ENCODE measurements around the gene AGBL4. TPM values are rescaled to one million over a fixed set of nuclear protein-coding genes. Genes with fewer than 3 reads are reported as not detected.
"Not testable (repeated sequence)": the region's sequence is repeated elsewhere in the genome, so short reads cannot be mapped to it uniquely, and the experiment has no call there.

Gene AGBL4
- polyA plus RNA-seq, 4 donors, result 0.10 to 0.16 TPM; not detected in 2

DNA sequence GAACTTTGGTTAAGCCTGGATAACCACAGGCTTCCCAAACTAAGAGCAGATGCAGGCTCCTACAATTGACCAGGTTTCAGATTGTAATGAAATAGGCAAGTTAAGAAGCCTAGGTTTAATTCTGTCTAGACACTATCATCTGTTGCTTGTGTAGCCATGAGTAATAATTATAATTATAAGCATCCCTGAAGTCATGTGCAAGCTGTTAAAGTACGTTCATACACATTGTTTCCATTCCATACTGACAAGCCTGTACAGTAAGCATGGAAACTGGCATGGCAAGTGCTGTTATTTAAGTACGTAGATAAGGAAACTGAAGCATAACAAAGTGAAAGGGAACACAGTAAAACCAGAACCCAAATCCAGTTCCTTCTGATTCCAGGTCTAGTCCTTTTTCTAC, 689.8 kb downstream of the AGBL4 start:
- no peaks in the 10 kb centered on the region for H3K4me1 ChIP-seq (ENCODE audit: control insufficient read depth in 3 of 3, insufficient read depth in 2 of 3, low read depth in 1 of 3, low read length in 2 of 3)
- DNase-seq (no peak), FAIRE-seq (no peak)
- H3K27me3 ChIP-seq (ENCODE audit: control insufficient read depth in 3 of 3, insufficient read depth in 3 of 3, low read length in 3 of 3), result no peaks in the 10 kb centered on the region
- WGBS, 3 donors, result 55 to 66% (median 60%) methylated on average over 2 of the region's 2 CpGs
- H3K27ac ChIP-seq (ENCODE audit: low read depth in 1 of 3, low read length in 2 of 3), result no peak overlapping the region
- no peaks in the 10 kb centered on the region for H3K9me3 ChIP-seq (ENCODE audit: control insufficient read depth in 2 of 2, insufficient read depth in 1 of 2, low read depth in 1 of 2, low read length in 1 of 2)
- H3K36me3 ChIP-seq (ENCODE audit: control insufficient read depth in 3 of 3, insufficient read depth in 2 of 3, low read depth in 1 of 3, low read length in 3 of 3), result no peaks in the 10 kb centered on the region
- H3K4me3 ChIP-seq (ENCODE audit: low read depth in 1 of 3, low read length in 3 of 3), result no peak overlapping the region

DNA sequence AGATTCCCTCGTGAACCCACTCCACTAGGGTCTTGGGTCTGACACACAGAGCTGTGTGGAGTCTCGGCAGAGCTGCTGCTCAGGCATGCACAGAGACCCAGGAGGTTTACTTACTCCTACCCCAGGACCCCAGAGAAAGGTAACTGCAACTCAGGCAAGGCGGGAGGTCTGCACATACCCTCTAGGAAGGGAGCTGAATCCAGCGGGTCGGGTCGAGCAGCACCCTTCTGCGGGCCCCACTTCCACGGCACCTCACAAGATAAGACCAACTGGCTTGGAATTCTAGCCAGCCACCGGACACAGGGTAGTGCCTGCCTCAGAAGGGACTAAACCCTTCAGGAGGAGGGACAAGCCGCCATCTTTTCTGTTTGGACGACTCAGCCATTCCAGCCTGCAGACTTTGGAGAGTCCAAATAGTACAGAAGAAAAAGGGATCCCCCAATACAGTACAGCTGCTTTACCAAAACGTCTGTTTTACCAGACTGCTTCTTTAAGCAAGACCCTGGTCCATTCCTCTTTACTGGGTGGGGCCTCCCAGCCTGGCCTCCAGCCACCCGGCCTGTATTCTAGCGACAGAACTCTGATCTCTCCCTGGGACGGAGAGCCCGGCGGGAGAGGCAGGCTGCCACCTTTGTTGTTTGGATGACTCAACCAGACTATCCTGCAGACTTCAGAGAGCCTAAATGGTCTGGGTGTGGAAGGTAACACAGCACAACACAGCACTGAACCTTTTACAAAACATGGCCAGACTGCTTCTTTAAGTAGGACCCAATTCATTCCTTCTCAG, 692.5 kb downstream of the AGBL4 start:
- DNase-seq (no peak), FAIRE-seq (no peak)
- Histone ChIP-seq H3K4me3 (ENCODE audit: low read depth in 1 of 3, low read length in 3 of 3) (no peak overlapping the region), H3K4me1 (ENCODE audit: control insufficient read depth in 3 of 3, insufficient read depth in 2 of 3, low read depth in 1 of 3, low read length in 2 of 3) (no peaks in the 10 kb centered on the region), H3K27me3 (ENCODE audit: control insufficient read depth in 3 of 3, insufficient read depth in 3 of 3, low read length in 3 of 3) (no peaks in the 10 kb centered on the region), H3K27ac (ENCODE audit: low read depth in 1 of 3, low read length in 2 of 3) (no peak overlapping the region), H3K9me3 (ENCODE audit: control insufficient read depth in 2 of 2, insufficient read depth in 1 of 2, low read depth in 1 of 2, low read length in 1 of 2) (no peaks in the 10 kb centered on the region), H3K36me3 (ENCODE audit: control insufficient read depth in 3 of 3, insufficient read depth in 2 of 3, low read depth in 1 of 3, low read length in 3 of 3) (no peaks in the 10 kb centered on the region)
- 81 to 88% (median 82%) methylated on average over 17 of the region's 17 CpGs for WGBS, 3 donors

DNA sequence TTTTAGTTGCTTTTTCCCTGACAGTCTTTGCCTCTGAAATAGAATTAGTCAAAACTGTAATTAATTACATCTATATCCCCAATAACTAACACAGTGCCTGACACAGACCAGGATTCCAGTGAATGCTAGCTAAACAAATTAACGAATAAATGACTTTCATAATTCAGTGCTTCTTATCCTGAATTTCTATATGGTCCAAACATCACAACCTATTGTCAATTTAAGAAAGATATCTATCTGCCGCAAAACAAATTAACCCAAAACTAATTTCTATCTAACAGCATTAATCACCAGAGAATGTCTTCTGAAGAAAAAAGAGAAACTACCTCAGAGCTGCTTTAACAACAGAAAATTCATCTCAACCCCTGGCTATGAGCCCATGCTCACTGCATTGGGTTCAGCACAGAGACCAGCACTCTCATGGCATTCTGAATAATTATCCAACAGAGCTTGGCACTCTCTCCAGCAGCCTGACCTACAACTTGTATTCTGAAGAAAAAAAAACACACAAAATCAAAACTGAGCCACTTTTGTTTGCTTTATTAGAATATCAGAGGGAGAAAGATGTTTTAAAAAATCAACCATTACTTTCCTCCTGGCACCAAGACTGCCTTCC, 699.7 kb downstream of the AGBL4 start:
- H3K27me3 ChIP-seq (ENCODE audit: control insufficient read depth in 3 of 3, insufficient read depth in 3 of 3, low read length in 3 of 3), result no peaks in the 10 kb centered on the region
- WGBS, 3 donors, result 83 to 87% (median 86%) methylated on average over 2 of the region's 2 CpGs
- FAIRE-seq, result no peak
- H3K9me3 ChIP-seq (ENCODE audit: control insufficient read depth in 2 of 2, insufficient read depth in 1 of 2, low read depth in 1 of 2, low read length in 1 of 2), result no peaks in the 10 kb centered on the region
- H3K4me3 ChIP-seq (ENCODE audit: low read depth in 1 of 3, low read length in 3 of 3), result no peak overlapping the region
- no peaks in the 10 kb centered on the region for H3K4me1 ChIP-seq (ENCODE audit: control insufficient read depth in 3 of 3, insufficient read depth in 2 of 3, low read depth in 1 of 3, low read length in 2 of 3)
- no peak for DNase-seq
- H3K27ac ChIP-seq (ENCODE audit: low read depth in 1 of 3, low read length in 2 of 3), result no peak overlapping the region
- no peaks in the 10 kb centered on the region for H3K36me3 ChIP-seq (ENCODE audit: control insufficient read depth in 3 of 3, insufficient read depth in 2 of 3, low read depth in 1 of 3, low read length in 3 of 3)

DNA sequence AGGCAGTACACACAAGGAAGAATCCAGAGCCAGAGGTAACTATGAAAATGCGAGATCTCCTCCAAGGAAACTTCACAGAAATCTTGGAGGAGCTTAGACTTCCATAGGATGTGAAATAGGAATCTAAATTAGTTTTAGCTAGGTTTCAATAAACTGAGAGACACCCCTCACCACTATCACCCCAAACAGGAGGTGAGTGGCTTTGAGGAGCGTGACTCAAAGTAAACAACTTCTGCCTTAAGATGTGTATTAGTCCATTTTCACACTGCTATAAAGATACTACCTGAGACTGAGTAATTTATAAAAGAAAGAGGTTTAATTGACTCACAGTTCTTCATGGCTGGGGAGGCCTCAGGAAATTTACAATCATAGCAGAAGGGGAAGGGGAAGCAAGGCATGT, 703.3 kb downstream of the AGBL4 start:
- WGBS, 3 donors, result 51 to 72% (median 63%) methylated on average over 2 of the region's 2 CpGs
- not testable (repeated sequence) for FAIRE-seq; H3K36me3 ChIP-seq (ENCODE audit: control insufficient read depth in 3 of 3, insufficient read depth in 2 of 3, low read depth in 1 of 3, low read length in 3 of 3)

DNA sequence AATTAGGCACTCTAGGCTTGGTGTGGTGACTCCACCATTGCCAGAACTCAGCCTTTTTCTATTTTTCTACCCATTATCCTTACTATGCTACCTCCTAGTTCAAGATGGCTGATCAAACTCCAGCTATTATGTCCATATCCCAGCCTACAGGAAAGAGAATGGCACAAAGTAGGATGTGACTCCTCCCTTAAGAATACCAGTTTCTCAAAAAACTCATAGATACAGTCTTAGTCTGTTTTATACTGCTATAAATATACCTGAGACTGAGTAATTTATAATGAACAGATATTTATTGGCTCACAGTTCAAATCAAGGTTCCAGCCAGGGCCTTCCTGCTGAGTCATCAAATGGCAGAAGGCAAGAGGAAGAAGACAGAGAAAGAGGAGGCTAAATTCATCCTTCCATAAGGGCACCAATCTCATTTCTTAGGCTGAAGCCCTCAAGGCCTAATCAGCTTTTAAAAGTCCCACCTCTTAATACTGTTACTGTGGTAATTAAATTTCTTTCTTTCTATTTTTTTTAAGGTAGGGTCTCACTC, 704.3 kb downstream of the AGBL4 start:
- FAIRE-seq, result no peak

More for the DNA sequence above, 703.3 kb downstream of the AGBL4 start:
- not testable (repeated sequence) for H3K4me1 ChIP-seq (ENCODE audit: control insufficient read depth in 3 of 3, insufficient read depth in 2 of 3, low read depth in 1 of 3, low read length in 2 of 3); H3K27me3 ChIP-seq (ENCODE audit: control insufficient read depth in 3 of 3, insufficient read depth in 3 of 3, low read length in 3 of 3); DNase-seq; H3K4me3 ChIP-seq (ENCODE audit: low read depth in 1 of 3, low read length in 3 of 3); H3K27ac ChIP-seq (ENCODE audit: low read depth in 1 of 3, low read length in 2 of 3); H3K9me3 ChIP-seq (ENCODE audit: control insufficient read depth in 2 of 2, insufficient read depth in 1 of 2, low read depth in 1 of 2, low read length in 1 of 2)

DNA sequence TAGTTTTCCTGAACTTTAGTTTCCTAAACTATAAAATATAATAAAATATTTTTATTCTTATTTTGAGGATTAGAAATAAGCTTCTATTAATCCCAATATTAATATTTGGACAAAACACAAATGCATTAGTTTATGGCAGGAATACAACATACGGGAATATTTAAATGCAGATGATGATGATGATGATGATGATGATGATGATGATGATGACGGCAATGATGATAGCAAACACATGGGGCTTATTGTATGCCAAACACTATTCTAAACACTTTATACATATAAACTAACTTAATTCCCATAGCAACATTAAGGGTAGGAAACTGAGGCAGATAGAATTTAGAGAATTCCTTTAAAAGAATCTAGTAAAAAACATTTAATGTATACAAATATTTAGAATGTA, 705.5 kb downstream of the AGBL4 start:
- Histone ChIP-seq H3K27ac (ENCODE audit: low read depth in 1 of 3, low read length in 2 of 3) (no peak overlapping the region), H3K36me3 (ENCODE audit: control insufficient read depth in 3 of 3, insufficient read depth in 2 of 3, low read depth in 1 of 3, low read length in 3 of 3) (no peaks in the 10 kb centered on the region), H3K27me3 (ENCODE audit: control insufficient read depth in 3 of 3, insufficient read depth in 3 of 3, low read length in 3 of 3) (no peaks in the 10 kb centered on the region), H3K9me3 (ENCODE audit: control insufficient read depth in 2 of 2, insufficient read depth in 1 of 2, low read depth in 1 of 2, low read length in 1 of 2) (no peaks in the 10 kb centered on the region), H3K4me1 (ENCODE audit: control insufficient read depth in 3 of 3, insufficient read depth in 2 of 3, low read depth in 1 of 3, low read length in 2 of 3) (no peaks in the 10 kb centered on the region), H3K4me3 (ENCODE audit: low read depth in 1 of 3, low read length in 3 of 3) (no peak overlapping the region)
- 83 to 90% (median 84%) methylated on average over 2 of the region's 2 CpGs for WGBS, 3 donors
- FAIRE-seq (no peak), DNase-seq (no peak)

More for the DNA sequence above, 704.3 kb downstream of the AGBL4 start:
- Histone ChIP-seq H3K27ac (ENCODE audit: low read depth in 1 of 3, low read length in 2 of 3) (no peak overlapping the region), H3K9me3 (ENCODE audit: control insufficient read depth in 2 of 2, insufficient read depth in 1 of 2, low read depth in 1 of 2, low read length in 1 of 2) (no peaks in the 10 kb centered on the region), H3K4me3 (ENCODE audit: low read depth in 1 of 3, low read length in 3 of 3) (no peak overlapping the region), H3K27me3 (ENCODE audit: control insufficient read depth in 3 of 3, insufficient read depth in 3 of 3, low read length in 3 of 3) (no peaks in the 10 kb centered on the region), H3K4me1 (ENCODE audit: control insufficient read depth in 3 of 3, insufficient read depth in 2 of 3, low read depth in 1 of 3, low read length in 2 of 3) (no peaks in the 10 kb centered on the region), H3K36me3 (ENCODE audit: control insufficient read depth in 3 of 3, insufficient read depth in 2 of 3, low read depth in 1 of 3, low read length in 3 of 3) (no peaks in the 10 kb centered on the region)
- no peak for DNase-seq

DNA sequence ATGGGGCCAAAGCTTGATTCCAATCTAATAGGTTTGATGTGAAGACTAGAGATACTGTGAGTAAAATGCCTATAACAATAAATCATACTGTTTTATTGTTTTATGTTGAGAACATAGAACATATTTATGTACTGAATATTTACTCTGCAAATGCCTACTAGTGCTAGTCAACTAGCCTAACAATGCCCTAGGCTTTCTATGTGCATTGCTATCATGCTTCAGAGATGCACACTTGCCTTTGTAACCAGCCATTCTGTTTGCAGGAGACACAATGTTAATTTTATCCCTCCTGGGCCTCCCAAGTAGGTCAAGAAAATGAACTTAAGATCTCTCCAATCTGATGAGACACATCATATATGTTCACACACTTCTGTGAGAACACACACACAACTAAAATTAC, 716.3 kb downstream of the AGBL4 start:
- Histone ChIP-seq H3K9me3 (ENCODE audit: control insufficient read depth in 2 of 2, insufficient read depth in 1 of 2, low read depth in 1 of 2, low read length in 1 of 2) (no peaks in the 10 kb centered on the region), H3K36me3 (ENCODE audit: control insufficient read depth in 3 of 3, insufficient read depth in 2 of 3, low read depth in 1 of 3, low read length in 3 of 3) (no peaks in the 10 kb centered on the region)

DNA sequence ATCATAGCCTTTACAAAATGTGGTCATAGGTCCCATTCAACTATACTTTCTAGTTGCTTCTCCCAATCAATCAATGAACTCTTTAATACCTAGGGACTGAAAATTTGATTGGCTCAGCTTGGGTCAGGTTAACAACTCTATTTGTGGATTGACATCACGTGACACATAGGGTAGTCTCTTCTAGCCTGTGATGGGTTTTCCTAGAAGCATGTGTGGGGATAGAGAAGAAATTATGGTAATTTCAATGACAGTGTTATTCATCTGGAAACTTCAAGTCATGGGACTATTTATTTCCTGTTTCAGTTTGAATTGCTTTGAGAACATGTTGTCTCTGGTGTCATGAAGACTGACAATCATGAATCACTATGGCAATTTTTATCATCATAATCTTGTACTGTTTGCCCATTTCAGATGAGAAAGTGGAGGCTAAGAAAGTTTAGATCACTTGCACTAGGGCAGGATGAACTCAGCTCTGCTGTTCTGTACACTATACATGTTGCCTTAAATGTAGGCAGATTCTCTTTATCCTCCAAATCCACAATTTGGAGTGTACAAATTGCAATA, 717.2 kb downstream of the AGBL4 start:
- Histone ChIP-seq H3K4me1 (ENCODE audit: control insufficient read depth in 3 of 3, insufficient read depth in 2 of 3, low read depth in 1 of 3, low read length in 2 of 3) (no peaks in the 10 kb centered on the region), H3K27ac (ENCODE audit: low read depth in 1 of 3, low read length in 2 of 3) (no peak overlapping the region), H3K9me3 (ENCODE audit: control insufficient read depth in 2 of 2, insufficient read depth in 1 of 2, low read depth in 1 of 2, low read length in 1 of 2) (no peaks in the 10 kb centered on the region), H3K36me3 (ENCODE audit: control insufficient read depth in 3 of 3, insufficient read depth in 2 of 3, low read depth in 1 of 3, low read length in 3 of 3) (no peaks in the 10 kb centered on the region), H3K27me3 (ENCODE audit: control insufficient read depth in 3 of 3, insufficient read depth in 3 of 3, low read length in 3 of 3) (no peaks in the 10 kb centered on the region), H3K4me3 (ENCODE audit: low read depth in 1 of 3, low read length in 3 of 3) (no peak overlapping the region)
- WGBS, 3 donors, result 52 to 77% (median 71%) methylated on average over 1 of the region's 1 CpG
- DNase-seq, result no peak
- FAIRE-seq, result no peak

More for the DNA sequence above, 716.3 kb downstream of the AGBL4 start:
- H3K27ac ChIP-seq (ENCODE audit: low read depth in 1 of 3, low read length in 2 of 3), result no peak overlapping the region
- H3K4me3 ChIP-seq (ENCODE audit: low read depth in 1 of 3, low read length in 3 of 3), result no peak overlapping the region
- FAIRE-seq (no peak), DNase-seq (no peak)
- H3K27me3 ChIP-seq (ENCODE audit: control insufficient read depth in 3 of 3, insufficient read depth in 3 of 3, low read length in 3 of 3), result no peaks in the 10 kb centered on the region
- no peaks in the 10 kb centered on the region for H3K4me1 ChIP-seq (ENCODE audit: control insufficient read depth in 3 of 3, insufficient read depth in 2 of 3, low read depth in 1 of 3, low read length in 2 of 3)
